NCI-H446 treated with DMSO at 0.1 percent for 48 hours (cell line): ENCODE measurements around the gene GRIK4.
"Not testable (repeated sequence)": the region's sequence is repeated elsewhere in the genome, so short reads cannot be mapped to it uniquely, and the experiment has no call there.

Experiments
- DNase-seq: peaks from one replicate; lab custom pipeline; 2025; lab: John Stamatoyannopoulos, UW

Gene GRIK4

DNA sequence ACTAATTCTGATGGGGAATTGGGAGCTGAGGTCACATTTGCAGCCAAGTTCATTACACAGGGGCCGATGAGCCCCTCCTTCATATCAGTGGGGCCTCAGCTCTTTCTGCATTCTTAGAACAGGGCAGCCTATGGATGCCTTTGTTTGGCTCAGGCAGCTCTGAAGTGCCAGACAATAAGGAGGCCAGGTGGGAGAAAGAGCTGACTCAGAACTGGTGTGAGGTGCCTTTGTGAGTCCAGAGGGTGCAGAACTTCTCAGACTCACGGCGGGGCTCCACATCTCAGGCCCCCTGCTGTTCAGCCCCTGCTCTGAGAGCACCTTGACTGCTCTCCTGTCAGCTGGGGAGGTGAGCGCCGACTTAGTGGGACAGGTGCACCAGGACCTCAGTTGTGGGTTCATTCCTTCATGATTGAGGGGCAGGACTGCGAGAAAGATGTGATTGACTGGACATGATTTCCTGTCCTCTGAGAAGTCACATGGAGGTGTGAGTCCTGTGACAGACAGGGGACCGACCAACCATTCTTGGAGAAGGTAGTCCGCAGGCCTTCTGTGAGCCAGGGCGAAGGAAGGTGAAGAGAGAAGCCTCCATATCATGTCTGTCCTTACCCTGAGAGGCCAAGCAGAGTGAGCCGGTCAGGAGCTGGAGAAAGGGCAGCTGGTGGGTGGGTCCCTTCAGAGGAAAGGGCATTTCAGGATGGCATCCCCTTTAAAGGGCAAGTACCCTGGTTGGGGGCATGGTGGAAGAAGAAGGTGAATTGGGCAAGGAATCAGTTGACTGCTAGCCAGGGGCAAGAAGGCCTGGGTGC is 267.3 kb downstream of the GRIK4 start:
- DNase-seq: no peak

DNA sequence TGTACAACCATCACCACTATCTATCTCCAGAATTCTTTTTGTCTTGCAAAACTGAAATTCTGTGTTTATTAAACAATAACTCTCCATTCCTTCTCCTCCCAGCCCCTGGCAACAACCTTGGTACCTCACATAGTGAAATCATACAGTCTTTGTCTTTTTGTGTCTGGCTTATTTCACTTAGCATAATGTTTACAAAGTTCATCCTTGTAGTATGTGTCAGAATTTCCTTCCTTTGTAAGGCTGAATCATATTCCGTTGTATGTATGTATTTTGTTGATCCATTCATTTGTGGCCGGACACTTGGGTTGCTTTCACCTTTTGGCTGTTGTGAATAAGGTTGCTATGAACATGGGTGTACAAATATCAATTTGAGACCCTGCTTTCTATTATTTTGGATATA is 268.7 kb downstream of the GRIK4 start:
- no peak for DNase-seq

DNA sequence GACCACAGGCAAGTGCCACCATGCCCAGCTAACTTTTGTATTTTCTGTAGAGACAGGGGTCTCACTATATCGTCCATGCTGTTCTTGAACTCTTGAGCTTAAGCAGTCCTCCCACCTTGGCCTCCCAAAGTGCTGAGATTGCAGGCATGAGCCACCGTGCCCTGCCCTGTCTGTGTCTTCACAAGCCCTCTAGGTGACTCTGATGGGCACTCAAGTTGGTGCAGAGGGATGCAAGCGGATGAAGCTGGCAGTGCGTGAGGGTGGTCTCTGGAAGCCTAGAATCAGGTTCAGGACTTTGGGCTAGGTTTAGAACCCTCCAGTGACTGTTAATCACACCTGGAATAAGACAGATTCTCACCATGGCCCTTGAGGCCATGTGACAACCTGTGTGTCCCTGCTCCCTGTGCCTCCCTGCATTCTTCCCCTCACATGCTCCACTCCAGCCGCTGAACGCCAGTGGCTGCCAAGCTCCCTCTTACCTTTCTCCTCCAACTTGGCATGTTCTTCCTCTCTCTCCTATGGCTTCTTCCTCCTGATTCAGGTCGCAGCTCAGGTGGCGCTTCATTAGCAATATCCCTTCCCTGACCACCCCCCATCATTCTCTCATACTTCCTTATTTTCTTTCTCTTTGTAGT is 270.1 kb downstream of the GRIK4 start:
- no peak for DNase-seq

- no peak for DNase-seq
Observed at GRCh38 chr11:120784566-120785251, 273.2 kb downstream of the GRIK4 start.

GRCh38 chr11:120785576-120785975 is 274.0 kb downstream of the GRIK4 start:
- DNase-seq: no peak

- no peak for DNase-seq
Observed at GRCh38 chr11:120786206-120786735, 274.7 kb downstream of the GRIK4 start.

GRCh38 chr11:120787224-120787623 is 275.7 kb downstream of the GRIK4 start:
- DNase-seq: not testable (repeated sequence)

DNA sequence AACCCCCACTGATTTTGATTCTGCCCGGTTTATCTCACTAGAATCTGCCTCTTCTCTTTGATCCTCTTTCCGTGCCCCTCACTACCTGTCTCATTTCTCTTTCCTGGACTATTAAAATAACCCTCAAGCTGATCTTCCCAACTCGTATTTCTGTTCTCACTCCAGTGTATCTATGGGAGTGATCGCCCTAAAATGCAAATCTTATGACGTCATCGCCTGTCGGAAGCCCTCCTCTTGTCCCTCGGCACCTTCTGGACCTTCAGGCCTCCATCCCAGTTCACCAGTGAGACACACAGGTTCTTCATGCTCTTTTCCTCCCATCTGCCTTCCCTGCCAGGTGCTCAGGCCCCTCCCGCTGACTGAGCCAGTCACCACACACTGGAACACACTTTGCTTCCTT is 277.8 kb downstream of the GRIK4 start:
- no peak for DNase-seq

DNA sequence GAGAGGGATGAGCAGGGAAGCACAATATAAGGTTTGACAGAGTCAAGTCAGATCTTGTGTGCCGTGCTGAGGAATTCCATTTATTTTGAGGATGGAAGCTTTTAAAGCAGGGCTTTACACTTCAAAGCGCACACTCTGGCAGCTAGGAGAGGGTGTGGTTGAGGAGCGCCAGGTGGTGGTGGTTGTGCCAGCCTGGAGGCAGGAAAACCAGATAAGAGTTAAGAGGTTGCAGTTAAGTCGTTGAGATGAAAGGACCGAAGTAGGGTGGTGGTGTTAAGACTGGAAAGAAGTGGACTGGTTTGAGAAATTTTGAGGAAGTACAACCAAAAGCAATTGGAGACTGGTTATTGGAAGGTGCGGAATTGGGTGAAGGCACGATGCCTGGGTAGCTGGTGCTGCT is 280.8 kb downstream of the GRIK4 start:
- DNase-seq: no peak

DNA sequence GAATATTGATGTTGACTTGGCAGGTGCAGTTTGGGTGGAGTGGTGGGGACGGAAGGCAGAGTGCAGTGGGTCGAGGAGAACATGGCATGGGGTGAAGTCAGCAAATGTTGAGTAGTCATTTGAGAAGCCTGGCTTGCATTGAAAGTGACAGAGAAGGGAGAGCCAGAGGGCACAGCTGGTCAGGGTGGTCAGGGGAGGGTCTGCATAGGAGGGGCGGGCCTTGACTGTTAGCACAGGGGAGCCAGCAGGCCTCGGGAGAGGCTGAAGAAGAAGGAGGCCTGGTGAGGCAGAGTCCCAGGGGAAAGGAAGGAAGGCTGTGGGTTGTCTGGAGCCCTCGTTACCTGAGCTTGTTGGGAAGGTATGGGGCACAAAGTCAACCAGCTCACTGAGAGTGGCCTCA is 281.6 kb downstream of the GRIK4 start:
- no peak for DNase-seq

DNA sequence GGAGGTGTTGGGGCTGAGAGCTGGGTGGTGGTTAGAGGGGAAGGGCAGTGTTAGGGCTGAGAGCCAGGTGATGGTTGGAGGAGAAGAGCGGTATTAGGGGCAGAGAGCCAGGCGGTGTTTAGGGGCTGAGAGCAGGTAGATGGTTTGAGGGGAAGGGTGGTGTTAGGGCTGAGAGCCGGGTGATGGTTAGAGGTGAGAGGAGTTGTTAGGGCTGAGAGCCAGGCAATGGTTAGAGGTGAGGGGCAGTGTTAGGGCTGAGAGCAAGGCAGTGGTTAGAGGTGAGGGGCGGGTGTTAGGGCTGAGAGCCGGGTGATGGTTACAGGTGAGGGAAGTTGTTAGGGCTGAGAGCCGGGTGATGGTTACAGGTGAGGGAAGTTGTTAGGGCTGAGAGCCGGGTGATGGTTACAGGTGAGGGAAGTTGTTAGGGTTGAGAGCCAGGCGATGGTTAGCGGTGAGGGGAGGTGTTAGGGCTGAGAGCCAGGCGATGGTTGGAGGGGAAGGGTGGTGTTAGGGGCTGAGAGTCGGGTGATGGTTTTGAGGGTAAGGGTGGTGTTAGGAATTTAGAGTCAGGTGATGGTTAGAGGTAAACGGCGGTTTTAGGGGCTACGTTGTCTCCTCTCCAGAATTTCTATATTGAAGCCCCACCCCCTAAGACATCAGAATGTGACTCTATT is 282.4 kb downstream of the GRIK4 start:
- no peak for DNase-seq

- DNase-seq: no peak
Observed at GRCh38 chr11:120794748-120795147, 283.2 kb downstream of the GRIK4 start.

- no peak for DNase-seq
Observed at GRCh38 chr11:120795185-120795584, 283.6 kb downstream of the GRIK4 start.

DNA sequence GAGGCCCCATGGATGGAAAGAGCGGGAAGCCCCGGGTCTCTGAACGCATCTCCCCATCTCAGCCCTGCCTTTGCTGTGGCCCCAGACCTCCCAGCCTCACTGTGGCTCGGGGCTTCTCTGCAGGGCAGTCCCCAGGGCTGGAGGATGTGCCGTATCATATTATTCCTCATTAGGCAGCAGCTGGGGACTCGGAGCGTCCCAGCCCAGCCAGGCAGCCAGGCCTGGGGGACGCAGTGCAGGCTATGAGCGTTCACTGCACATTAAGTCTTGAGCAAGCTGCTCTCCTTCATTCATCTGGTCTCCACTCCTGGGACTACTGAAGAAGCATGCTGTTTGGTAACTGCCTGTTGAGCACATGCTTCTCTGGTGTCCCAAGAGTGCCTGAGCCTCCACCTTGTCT is 285.6 kb downstream of the GRIK4 start:
- no peak for DNase-seq

DNA sequence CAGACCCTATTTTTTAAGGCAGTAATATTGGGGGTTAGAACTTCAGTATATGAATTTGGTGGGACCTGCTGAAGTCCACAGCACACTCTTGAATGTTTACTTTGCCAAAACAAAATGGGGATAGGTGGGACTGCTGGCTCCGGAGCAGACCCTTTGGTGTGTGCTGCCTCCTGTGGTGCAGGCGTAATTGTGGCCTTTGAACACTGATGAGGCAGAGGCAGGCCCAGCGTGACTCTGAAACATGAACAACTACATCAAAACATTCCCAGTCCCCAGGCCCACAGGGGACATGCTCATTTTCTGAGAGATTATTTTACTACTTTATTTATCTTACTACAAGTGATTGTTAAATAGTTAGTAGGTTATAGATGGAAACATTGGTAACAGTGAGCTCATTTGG is 287.3 kb downstream of the GRIK4 start:
- no peak for DNase-seq

DNA sequence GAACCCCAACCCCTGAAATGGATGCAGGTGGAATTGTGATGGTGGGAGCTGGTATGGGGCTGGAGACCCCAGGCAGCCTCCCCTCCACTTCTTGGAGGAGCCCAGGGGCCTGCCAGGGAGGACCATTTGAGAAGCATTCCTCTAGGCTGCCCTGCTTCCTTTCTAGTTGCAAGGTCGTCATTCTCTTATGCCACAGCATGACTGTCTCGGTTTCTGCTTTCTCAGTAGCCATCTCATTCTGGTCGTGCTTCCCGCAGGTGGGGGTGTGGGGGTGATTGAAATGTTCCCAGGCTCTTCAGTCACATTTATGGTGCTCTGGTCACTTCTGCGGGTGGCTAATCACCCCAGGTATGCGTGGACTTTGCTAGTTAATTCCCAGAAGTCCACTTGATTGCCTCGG is 288.7 kb downstream of the GRIK4 start:
- no peak for DNase-seq

DNA sequence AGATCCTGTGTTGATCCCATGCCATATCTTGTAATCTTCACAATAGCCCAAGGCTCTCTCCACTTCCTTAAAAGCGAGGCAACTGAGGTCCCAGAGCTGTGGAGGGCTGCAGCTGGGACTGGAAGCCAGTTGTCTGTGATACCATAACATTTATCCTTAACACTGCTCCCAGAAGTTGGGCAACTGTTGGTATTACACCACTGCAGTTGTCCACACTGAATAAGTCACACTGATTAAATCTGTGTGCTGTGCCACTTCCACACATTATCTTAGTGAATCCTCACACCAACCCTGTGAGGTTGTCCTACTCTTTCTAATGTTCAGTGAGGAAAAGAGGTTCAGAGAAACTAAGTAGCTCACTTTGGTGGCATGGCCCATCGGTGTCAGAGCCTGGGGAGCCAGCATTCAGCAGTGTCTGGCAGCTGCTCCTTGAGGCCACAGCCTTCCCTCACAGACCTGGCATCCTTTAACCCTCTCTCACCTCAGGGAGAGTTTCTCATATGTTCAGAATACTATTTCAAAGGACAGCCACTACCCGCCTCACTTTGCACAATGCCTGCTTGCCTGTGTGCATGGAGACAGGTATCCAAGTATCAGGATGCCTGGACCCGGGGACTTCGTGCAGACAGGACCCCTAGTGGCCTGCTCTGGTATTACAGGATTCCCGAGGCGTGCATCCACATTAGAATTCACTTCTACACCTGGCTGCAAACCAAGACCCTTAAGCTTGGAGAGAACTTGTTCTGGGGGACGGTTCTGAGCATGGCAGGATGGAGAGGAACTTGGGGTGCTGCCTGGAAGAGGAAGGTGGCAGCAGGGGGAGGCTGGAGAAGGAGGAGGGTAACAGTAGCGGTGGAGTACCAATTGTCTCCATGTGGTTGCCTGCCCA is 290.5 kb downstream of the GRIK4 start:
- DNase-seq: peak; percentile 42

DNA sequence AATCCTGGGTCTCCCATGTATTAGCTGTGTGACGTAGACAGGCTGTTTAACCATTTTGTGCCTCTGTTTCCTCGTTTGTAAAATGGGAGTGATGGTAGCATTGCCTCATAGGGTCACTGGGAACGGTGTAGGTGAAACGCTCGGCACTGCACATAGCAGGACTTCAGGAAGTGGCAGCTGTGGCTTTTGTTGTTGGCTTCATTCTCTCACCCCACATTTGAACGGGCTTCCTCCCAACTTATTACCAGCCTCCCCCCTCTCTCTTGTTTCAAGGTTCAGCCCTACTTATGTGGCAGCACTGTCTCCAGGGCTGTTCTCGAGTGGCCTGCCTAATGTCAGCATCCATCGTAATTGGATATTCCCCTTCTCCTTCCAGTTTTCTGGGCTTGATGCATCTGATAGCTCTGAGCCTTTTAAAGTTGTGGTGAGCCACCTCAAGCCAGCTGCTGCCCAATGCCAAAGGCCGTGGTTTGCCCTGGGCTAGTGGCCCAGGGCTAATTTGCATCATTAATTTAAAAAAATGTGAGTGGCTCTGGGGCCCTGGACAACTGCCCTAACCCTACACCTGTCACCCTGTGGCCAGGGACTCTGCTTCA is 294.5 kb downstream of the GRIK4 start:
- DNase-seq: no peak

DNA sequence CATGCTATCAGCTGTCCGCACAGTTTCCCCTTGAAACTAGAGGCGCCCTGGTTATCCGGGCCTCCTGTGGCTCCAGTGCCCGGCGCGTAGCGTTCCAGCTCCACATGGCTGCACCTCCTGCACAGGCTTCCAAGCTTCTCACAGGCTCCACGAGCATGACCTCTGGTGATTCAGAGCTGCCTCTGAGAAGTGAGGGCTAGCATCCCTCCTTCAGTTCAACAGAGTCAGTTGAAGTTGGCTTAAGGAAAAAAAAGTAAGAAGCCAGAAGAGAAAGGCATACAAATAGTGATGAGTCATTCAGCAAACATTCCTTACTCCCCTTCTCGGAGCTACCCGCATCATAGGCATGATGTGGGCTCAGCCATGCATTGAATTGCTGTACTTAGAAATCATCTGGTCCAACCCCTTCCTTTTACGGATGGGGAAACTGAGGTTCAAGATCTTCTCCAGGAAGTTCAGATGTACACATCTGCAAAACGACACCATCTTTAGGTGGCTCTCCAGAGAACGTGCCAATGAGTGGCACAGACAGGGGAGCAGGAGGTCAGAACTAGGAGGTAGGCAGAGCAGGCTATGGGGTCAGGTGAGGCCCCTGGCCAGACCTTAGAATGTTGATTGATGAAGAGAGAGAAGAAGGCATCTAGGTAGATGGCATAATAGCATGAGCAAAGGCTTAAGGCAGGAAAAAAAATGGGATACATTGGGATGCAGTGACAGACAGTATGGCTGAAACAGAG is 296.0 kb downstream of the GRIK4 start:
- peak; percentile 56 for DNase-seq

DNA sequence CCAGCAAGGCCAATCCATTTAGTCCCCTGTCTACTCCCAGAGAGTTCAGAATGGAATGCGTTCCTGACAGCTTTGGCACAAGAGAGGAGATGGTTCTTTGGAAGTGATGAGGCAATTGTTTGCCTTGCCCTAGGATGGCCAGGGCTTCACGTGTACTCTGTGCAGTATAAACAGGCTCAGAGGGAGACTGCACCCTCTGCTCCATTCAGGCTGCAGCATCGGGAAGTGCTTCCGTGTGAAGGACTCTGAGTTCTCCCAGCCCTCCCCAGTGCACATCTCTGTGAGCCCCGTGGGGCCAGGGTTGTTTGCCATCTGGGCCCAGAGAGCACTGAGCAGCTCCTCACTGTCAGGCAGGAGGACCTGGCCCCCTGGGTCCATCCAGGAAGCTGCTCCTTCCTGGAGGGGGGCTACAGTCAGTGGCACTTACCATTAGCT is 297.1 kb downstream of the GRIK4 start:
- DNase-seq: no peak
